Measurements from ENCODE around the gene YIPF4. TPM values are rescaled to one million over a fixed set of nuclear protein-coding genes. Genes with fewer than 3 reads are reported as not detected.

Gene YIPF4
- total RNA-seq, 1 experiment from 2014 or later: 23.0 TPM

DNA sequence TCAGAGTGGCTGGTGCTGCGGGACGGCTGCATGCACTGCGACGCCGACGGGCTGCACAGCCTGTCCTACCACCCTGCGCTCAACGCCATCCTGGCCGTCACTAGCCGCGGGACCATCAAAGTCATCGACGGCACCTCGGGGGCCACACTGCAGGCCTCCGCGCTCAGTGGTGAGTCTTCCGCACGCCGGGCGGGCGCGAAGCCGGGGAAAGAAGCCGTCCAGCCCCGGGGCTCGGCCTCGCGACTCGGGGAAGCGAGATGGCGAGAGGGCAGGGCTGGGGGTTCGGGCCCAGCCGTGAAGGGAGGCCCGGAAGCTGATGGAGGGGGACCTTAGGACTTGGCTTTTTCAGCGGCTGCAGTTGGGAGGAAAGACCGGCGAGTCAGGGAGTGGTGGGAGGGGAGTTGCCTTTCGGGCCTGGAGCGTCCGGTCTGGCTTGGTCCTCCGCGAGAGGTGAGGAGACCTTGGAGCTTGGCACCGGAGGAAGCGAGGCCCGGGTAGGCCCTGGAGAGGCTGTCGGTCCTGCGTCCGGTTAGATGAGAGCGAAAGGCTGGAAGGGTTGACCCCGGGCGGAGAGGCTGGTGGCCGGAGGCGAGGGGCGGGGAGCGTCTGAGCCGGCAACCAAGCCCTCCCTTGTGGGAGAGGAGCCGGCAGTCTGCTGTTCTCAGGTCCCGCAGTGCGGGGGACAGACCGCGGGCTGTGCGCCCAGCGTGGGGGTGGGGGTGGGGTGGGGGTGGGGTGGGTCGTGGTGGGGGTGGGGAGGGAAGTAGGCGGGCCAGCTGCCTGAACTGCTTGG, 79.8 kb downstream of the YIPF4 start:
- Mint-ChIP-seq H3K27me3 (ENCODE audit: low read depth) (no peaks in the 10 kb centered on the region), H3K4me3 (peak overlapping the region; percentile 87), H3K9me3 (peaks cover 9% of the 10 kb centered on the region), H3K36me3 (peaks cover 18% of the 10 kb centered on the region), H3K27ac (peak overlapping the region; percentile 92; the same call in 1 of the 2 replicates), H3K4me1 (peaks cover 30% of the 10 kb centered on the region)
- DNase-seq (ENCODE audit: low spot score): peak; percentile 51
- TF ChIP-seq ZBTB43 (CRISPR knock-in tag; IDR thresholded peaks at IDR 0.05) (peak; percentile 37; the same call in 1 of the 2 replicates), RELA (CRISPR knock-in tag; IDR thresholded peaks at IDR 0.05; ENCODE audit: borderline replicate concordance) (0 out of 2 replicates have a peak, but pooled peaks have one; percentile 43), NFYB (CRISPR knock-in tag; conservative IDR thresholded peaks at IDR 0.05; ENCODE audit: low read depth) (0 out of 2 replicates have a peak, but pooled peaks have one; percentile 4), ZBTB21 (CRISPR knock-in tag; IDR thresholded peaks at IDR 0.05; ENCODE audit: borderline replicate concordance) (0 out of 2 replicates have a peak, but pooled peaks have one; percentile 13), CREM (CRISPR knock-in tag; IDR thresholded peaks at IDR 0.05) (no peak), ZNF512 (CRISPR knock-in tag; IDR thresholded peaks at IDR 0.05; ENCODE audit: borderline replicate concordance) (no peak), NFE2L1 (CRISPR knock-in tag; IDR thresholded peaks at IDR 0.05) (0 out of 2 replicates have a peak, but pooled peaks have one; percentile 35), E2F4 (CRISPR knock-in tag; IDR thresholded peaks at IDR 0.05; ENCODE audit: borderline replicate concordance, low read depth) (peak; percentile 78; the same call in 1 of the 2 replicates), JAZF1 (CRISPR knock-in tag; IDR thresholded peaks at IDR 0.05) (no peak), ELF4 (CRISPR knock-in tag; IDR thresholded peaks at IDR 0.05; ENCODE audit: low read depth) (0 out of 2 replicates have a peak, but pooled peaks have one; percentile 66), KAT7 (CRISPR knock-in tag; IDR thresholded peaks at IDR 0.05; ENCODE audit: borderline replicate concordance) (peak; percentile 97; the same call in 1 of the 2 replicates), FOXP1 (CRISPR knock-in tag; IDR thresholded peaks at IDR 0.05; ENCODE audit: borderline replicate concordance) (peak; percentile 63), ZNF232 (CRISPR knock-in tag; IDR thresholded peaks at IDR 0.05) (0 out of 2 replicates have a peak, but pooled peaks have one; percentile 66), MYBL2 (CRISPR knock-in tag; IDR thresholded peaks at IDR 0.05) (0 out of 2 replicates have a peak, but pooled peaks have one; percentile 8), AFF4 (CRISPR knock-in tag; IDR thresholded peaks at IDR 0.05; ENCODE audit: borderline replicate concordance) (0 out of 2 replicates have a peak, but pooled peaks have one; percentile 34), USF2 (CRISPR knock-in tag; IDR thresholded peaks at IDR 0.05) (peak; percentile 1; the same call in 1 of the 2 replicates), MXD4 (CRISPR knock-in tag; IDR thresholded peaks at IDR 0.05; ENCODE audit: borderline replicate concordance) (no peak)
- TF ChIP-seq, protein P1, sequence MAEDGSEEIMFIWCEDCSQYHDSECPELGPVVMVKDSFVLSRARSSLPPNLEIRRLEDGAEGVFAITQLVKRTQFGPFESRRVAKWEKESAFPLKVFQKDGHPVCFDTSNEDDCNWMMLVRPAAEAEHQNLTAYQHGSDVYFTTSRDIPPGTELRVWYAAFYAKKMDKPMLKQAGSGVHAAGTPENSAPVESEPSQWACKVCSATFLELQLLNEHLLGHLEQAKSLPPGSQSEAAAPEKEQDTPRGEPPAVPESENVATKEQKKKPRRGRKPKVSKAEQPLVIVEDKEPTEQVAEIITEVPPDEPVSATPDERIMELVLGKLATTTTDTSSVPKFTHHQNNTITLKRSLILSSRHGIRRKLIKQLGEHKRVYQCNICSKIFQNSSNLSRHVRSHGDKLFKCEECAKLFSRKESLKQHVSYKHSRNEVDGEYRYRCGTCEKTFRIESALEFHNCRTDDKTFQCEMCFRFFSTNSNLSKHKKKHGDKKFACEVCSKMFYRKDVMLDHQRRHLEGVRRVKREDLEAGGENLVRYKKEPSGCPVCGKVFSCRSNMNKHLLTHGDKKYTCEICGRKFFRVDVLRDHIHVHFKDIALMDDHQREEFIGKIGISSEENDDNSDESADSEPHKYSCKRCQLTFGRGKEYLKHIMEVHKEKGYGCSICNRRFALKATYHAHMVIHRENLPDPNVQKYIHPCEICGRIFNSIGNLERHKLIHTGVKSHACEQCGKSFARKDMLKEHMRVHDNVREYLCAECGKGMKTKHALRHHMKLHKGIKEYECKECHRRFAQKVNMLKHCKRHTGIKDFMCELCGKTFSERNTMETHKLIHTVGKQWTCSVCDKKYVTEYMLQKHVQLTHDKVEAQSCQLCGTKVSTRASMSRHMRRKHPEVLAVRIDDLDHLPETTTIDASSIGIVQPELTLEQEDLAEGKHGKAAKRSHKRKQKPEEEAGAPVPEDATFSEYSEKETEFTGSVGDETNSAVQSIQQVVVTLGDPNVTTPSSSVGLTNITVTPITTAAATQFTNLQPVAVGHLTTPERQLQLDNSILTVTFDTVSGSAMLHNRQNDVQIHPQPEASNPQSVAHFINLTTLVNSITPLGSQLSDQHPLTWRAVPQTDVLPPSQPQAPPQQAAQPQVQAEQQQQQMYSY (CRISPR knock-in tag; IDR thresholded peaks at IDR 0.05): peak; percentile 54; the same call in 1 of the 2 replicates
- TF ChIP-seq, protein P2, sequence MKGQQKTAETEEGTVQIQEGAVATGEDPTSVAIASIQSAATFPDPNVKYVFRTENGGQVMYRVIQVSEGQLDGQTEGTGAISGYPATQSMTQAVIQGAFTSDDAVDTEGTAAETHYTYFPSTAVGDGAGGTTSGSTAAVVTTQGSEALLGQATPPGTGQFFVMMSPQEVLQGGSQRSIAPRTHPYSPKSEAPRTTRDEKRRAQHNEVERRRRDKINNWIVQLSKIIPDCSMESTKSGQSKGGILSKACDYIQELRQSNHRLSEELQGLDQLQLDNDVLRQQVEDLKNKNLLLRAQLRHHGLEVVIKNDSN (CRISPR knock-in tag; IDR thresholded peaks at IDR 0.05): no peak
- TF ChIP-seq, protein P3, sequence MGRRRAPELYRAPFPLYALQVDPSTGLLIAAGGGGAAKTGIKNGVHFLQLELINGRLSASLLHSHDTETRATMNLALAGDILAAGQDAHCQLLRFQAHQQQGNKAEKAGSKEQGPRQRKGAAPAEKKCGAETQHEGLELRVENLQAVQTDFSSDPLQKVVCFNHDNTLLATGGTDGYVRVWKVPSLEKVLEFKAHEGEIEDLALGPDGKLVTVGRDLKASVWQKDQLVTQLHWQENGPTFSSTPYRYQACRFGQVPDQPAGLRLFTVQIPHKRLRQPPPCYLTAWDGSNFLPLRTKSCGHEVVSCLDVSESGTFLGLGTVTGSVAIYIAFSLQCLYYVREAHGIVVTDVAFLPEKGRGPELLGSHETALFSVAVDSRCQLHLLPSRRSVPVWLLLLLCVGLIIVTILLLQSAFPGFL (CRISPR knock-in tag; IDR thresholded peaks at IDR 0.05; ENCODE audit: borderline replicate concordance): no peak; the same call in 1 of the 2 replicates
- CTCF ChIA-PET: no interaction called here
- peak; percentile 8 for ATAC-seq
- POLR2A ChIA-PET: interaction anchor here (0.5 to 0.7 kb wide), 2 partner anchors 10 to 80 kb away, joined by 3 to 4 read pairs; partner anchors contain the start of gene YIPF4
